Measurements from ENCODE around the gene KLHL29.

DNA sequence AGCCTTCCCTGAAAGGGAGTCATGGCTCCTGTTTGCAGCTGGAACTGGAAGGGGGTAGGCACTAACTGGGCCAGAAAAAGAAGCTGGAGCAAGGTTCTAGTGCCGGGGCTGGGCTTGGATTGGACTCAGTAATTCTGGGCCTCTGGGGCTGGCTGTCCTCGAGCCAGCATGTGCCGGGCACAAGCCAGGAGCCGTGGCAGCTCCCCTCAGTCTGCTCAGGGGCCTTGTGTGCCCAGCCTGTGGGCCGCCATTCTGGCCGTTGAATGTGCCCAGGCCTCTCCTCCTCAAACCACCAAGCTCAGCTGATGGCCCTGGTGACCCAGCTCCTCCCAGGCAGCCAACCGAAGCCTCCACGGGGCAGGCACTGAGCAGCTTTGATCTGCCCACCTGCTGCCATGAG is 119.6 kb downstream of the KLHL29 start:
- no peak for TF ChIP-seq POLR2AphosphoS5 (IDR thresholded peaks at IDR 0.05)
- TF ChIP-seq, protein P1, sequence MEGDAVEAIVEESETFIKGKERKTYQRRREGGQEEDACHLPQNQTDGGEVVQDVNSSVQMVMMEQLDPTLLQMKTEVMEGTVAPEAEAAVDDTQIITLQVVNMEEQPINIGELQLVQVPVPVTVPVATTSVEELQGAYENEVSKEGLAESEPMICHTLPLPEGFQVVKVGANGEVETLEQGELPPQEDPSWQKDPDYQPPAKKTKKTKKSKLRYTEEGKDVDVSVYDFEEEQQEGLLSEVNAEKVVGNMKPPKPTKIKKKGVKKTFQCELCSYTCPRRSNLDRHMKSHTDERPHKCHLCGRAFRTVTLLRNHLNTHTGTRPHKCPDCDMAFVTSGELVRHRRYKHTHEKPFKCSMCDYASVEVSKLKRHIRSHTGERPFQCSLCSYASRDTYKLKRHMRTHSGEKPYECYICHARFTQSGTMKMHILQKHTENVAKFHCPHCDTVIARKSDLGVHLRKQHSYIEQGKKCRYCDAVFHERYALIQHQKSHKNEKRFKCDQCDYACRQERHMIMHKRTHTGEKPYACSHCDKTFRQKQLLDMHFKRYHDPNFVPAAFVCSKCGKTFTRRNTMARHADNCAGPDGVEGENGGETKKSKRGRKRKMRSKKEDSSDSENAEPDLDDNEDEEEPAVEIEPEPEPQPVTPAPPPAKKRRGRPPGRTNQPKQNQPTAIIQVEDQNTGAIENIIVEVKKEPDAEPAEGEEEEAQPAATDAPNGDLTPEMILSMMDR (IDR thresholded peaks at IDR 0.05 in 8 of 11, conservative IDR thresholded peaks at IDR 0.05 in 3 of 11), result no peak
